Spleen (tissue), 7 donors: ENCODE results near the gene TTLL5.

Source experiments
- CTCF ChIP-seq, 11 experiments: fragments of 200-600 bp in 7 of 11; fragments of 450-650 bp in 4 of 11; sonication (generic) in 4 of 11; IDR thresholded peaks in 8 of 11; conservative IDR thresholded peaks in 3 of 11; 1 replicate in 7 of 11; 2 replicates in 4 of 11; pipeline versions ENCODE4 v1.4.0 to v1.8.0; 2016 to 2021; ENCODE audit warnings: antibody characterized with exemption in 11 of 11, inconsistent platforms in 4 of 11, mild to moderate bottlenecking in 1 of 11
- POLR2AphosphoS5 ChIP-seq, 3 donors: sonication (generic); formaldehyde crosslinking; IDR thresholded peaks; one replicate each; pipeline ENCODE4 v1.5.1; 2017; ENCODE audit warnings: antibody characterized with exemption in 3 of 3
- donor health status: DM: no; HTN: no; CAD: no; lungs with moderate emphysema.
- donor health status: DM: no; HTN: no; CAD: no.
- donor health status: DM: no; HTN: no; CAD: no.

DNA sequence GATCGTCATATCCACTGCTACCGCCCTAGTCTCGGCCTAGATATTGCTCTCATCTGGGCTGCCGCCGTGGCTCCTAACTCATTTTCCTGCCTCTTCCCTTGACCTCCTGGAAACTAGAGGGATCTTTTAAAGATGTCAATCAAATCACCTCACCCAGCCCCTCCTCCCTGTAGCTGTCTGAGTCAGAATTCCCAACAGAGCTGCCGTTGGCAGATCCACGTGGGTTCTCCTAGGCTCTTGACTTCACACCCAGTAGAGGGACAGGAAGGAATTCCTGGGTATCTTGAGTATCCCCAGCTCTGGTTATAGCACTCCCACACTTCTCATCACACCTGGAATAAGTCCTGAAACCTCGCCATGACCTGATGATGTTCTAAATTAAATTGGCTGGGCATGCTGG lies 308.8 kb downstream of the TTLL5 start:
- TF ChIP-seq CTCF (IDR thresholded peaks at IDR 0.05 in 8 of 11, conservative IDR thresholded peaks at IDR 0.05 in 3 of 11) (no peak), POLR2AphosphoS5 (IDR thresholded peaks at IDR 0.05) (no peak)
